ENCODE data around the gene SLC12A4.

Gene SLC12A4

GRCh38 chr16:67962135-67962534, 6.3 kb downstream of the SLC12A4 start:
- DNase-seq = no peak

- DNase-seq = no peak
Observed at GRCh38 chr16:67961551-67961957, 6.9 kb downstream of the SLC12A4 start.

- no peak for DNase-seq
Observed at GRCh38 chr16:67959536-67960329, 8.7 kb downstream of the SLC12A4 start.

- no peak for DNase-seq
Observed at GRCh38 chr16:67957622-67958021, 10.8 kb downstream of the SLC12A4 start.

- no peak for DNase-seq
Observed at GRCh38 chr16:67954421-67955196, 13.8 kb downstream of the SLC12A4 start.

GRCh38 chr16:67953641-67954375, 14.6 kb downstream of the SLC12A4 start:
- no peak for DNase-seq

GRCh38 chr16:67951485-67951884, 17.0 kb downstream of the SLC12A4 start:
- no peak for DNase-seq

- no peak for DNase-seq
Observed at GRCh38 chr16:67950335-67950843, 18.0 kb downstream of the SLC12A4 start.

GRCh38 chr16:67949645-67950044, 18.8 kb downstream of the SLC12A4 start:
- no peak for DNase-seq

GRCh38 chr16:67948015-67948414, 20.4 kb downstream of the SLC12A4 start:
- no peak for DNase-seq

- no peak for DNase-seq
Observed at GRCh38 chr16:67946966-67947558, 21.4 kb downstream of the SLC12A4 start.

- DNase-seq = no peak
Observed at GRCh38 chr16:67946128-67946569, 22.3 kb downstream of the SLC12A4 start.

GRCh38 chr16:67945392-67945933, 23.0 kb downstream of the SLC12A4 start:
- no peak for DNase-seq

- no peak for DNase-seq
Observed at GRCh38 chr16:67944690-67945391, 23.6 kb downstream of the SLC12A4 start.

GRCh38 chr16:67943619-67944504, 24.6 kb downstream of the SLC12A4 start, which contains the start of gene LCAT:
Gene LCAT (minus strand): TSS chr16:67944120. CDS start chr16:67944101, 19 bp downstream.
- DNase-seq = no peak

- no peak for DNase-seq
Observed at GRCh38 chr16:67943256-67943618, 25.2 kb downstream of the SLC12A4 start.

- no peak for DNase-seq
Observed at GRCh38 chr16:67942510-67943255, 25.8 kb downstream of the SLC12A4 start.

GRCh38 chr16:67942200-67942509, 26.3 kb downstream of the SLC12A4 start:
- DNase-seq = peak; percentile 41

- no peak for DNase-seq
Observed at GRCh38 chr16:67941469-67942199, 26.8 kb downstream of the SLC12A4 start.
